ENCODE data around the gene HSF5.

- TF ChIP-seq CTCF (IDR thresholded peaks at IDR 0.05) (no peak), POLR2A (IDR thresholded peaks at IDR 0.05; ENCODE audit: low read depth) (no peak), EP300 (IDR thresholded peaks at IDR 0.05) (no peak), POLR2AphosphoS5 (IDR thresholded peaks at IDR 0.05) (peak; percentile 44 to 77)
Measured at GRCh38 chr17:58513965-58514769, 26.0 kb upstream of the HSF5 start, which contains the start of gene MTMR4.

All from esophagus muscularis mucosa (tissue), 4 donors.